Activated CD4-positive, alpha-beta T cell treated with anti-CD3 and anti-CD28 coated beads for 36 hours (primary cell): ENCODE results near the gene DAZAP2. TPM values are rescaled to one million over a fixed set of nuclear protein-coding genes. Genes with fewer than 3 reads are reported as not detected.
A peak's percentile ranks its signal among the peaks of the same experiment; 100 is the strongest.
"Not testable (repeated sequence)": the region's sequence is repeated elsewhere in the genome, so short reads cannot be mapped to it uniquely, and the experiment has no call there.

Source experiments
- ATAC-seq: fragments of 200-7000 bp; cut with Tn5 transposase; one replicate; pipeline ENCODE4 v1.10.0; 2021; ENCODE audit warnings: mild to moderate bottlenecking, moderate library complexity
- CTCF ChIA-PET: fragments of 350-600 bp; sonication (Branson Sonifier 250); formaldehyde crosslinking; loops from one replicate; lab custom pipeline; 2021; ENCODE audit warnings: antibody characterized with exemption; lab: Charles Lee
- POLR2A ChIA-PET: fragments of 350-600 bp; sonication (Branson Sonifier 250); formaldehyde crosslinking; loops from one replicate; lab custom pipeline; 2021; ENCODE audit warnings: antibody characterized with exemption, inconsistent platforms; lab: Charles Lee
- DNase-seq: peaks from one replicate; pipeline ENCODE4 v3.0.0-alpha.2; 2020
- H3K27ac Mint-ChIP-seq: one replicate; pipeline ENCODE4 v1.8.0; 2021; ENCODE audit warnings: mixed read lengths
- H3K27me3 Mint-ChIP-seq: one replicate; pipeline ENCODE4 v1.8.0; 2021; ENCODE audit warnings: mixed read lengths
- H3K36me3 Mint-ChIP-seq: one replicate; pipeline ENCODE4 v1.8.0; 2021; ENCODE audit warnings: low read depth, mixed read lengths
- H3K4me1 Mint-ChIP-seq: one replicate; pipeline ENCODE4 v1.8.0; 2021; ENCODE audit warnings: mixed read lengths
- H3K4me3 Mint-ChIP-seq: one replicate; pipeline ENCODE4 v1.8.0; 2021; ENCODE audit warnings: mild to moderate bottlenecking, moderate library complexity, mixed read lengths
- H3K9me3 Mint-ChIP-seq: one replicate; pipeline ENCODE4 v1.8.0; 2021; ENCODE audit warnings: low read depth, mixed read lengths
- intact Hi-C, 2 experiments: fragments of 100-400 bp; cut with DNase I in 1 of 2; cut with micrococcal nuclease in 1 of 2; formaldehyde crosslinking; loops; one replicate each; pipeline versions ENCODE4 v1.14.2 to v1.15.1; 2022 to 2024; cut with DNase I, micrococcal nuclease
- total RNA-seq, 2 experiments: library from RNA; stranded (reverse); gene quantifications; one replicate each; pipeline ENCODE4 v1.2.3, GENCODE V29; 2021

The DAZAP2 gene
- total RNA-seq, 2 experiments from 2014 or later = 94.8 to 95.2 TPM

DNA sequence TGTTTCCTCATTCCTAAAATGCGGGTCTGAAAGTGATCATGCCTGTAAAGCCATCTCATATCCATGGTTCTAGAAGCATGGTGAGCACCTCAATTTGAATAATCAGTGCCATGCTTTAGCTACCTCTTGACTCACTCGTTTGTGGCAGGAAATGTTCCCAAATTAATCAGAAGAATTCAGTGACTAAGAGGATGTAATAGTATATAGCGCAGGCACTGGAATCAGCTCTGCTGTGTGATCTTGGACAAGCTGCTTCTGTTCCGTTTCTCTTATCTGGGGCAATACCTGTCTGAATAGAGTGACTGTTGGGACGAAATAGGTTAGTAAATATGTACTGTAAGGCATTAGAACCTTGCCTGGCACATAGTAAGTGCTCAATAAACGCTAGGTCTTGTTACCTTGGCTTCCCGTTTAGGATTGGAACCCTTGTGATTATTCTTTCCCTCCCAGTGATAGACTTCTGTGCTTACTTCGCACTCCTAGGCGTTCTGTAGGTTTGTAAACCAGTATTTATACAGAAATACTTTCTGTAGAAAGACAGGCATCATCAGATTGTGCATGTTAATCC, 32.4 kb downstream of the DAZAP2 start:
- no peaks in the 10 kb centered on the region for H3K9me3 Mint-ChIP-seq
- CTCF ChIA-PET = interaction anchor here (0.7 to 5.2 kb wide), 10 partner anchors 10 to 282 kb away, joined by 3 to 71 read pairs (median 4); no protein-coding TSS in a partner anchor
- POLR2A ChIA-PET = interaction anchor here (0.6 to 1.1 kb wide), 5 partner anchors 30 to 247 kb away, joined by 3 to 7 read pairs (median 3); partner anchors contain the start of gene POU6F1
- peak overlapping the region; percentile 78 for H3K4me3 Mint-ChIP-seq
- ATAC-seq (peak; percentile 62), DNase-seq (no peak)
- peaks cover 15% of the 10 kb centered on the region for H3K4me1 Mint-ChIP-seq
- intact Hi-C loops = no loop called here
- peaks cover 12% of the 10 kb centered on the region for H3K27me3 Mint-ChIP-seq
- no peaks in the 10 kb centered on the region for H3K36me3 Mint-ChIP-seq
- H3K27ac Mint-ChIP-seq = no peak overlapping the region

- H3K27ac Mint-ChIP-seq, H3K4me3 Mint-ChIP-seq, H3K9me3 Mint-ChIP-seq, ATAC-seq, intact Hi-C loops, POLR2A ChIA-PET, DNase-seq, H3K36me3 Mint-ChIP-seq: not testable (repeated sequence)
- CTCF ChIA-PET = interaction anchor here (5.2 kb wide), 1 partner anchor 67 kb away, joined by 71 read pairs; no protein-coding TSS in a partner anchor
- H3K4me1 Mint-ChIP-seq = peaks cover 15% of the 10 kb centered on the region
- H3K27me3 Mint-ChIP-seq = peaks cover 12% of the 10 kb centered on the region
Measured at GRCh38 chr12:51272810-51273209, 34.2 kb downstream of the DAZAP2 start.

DNA sequence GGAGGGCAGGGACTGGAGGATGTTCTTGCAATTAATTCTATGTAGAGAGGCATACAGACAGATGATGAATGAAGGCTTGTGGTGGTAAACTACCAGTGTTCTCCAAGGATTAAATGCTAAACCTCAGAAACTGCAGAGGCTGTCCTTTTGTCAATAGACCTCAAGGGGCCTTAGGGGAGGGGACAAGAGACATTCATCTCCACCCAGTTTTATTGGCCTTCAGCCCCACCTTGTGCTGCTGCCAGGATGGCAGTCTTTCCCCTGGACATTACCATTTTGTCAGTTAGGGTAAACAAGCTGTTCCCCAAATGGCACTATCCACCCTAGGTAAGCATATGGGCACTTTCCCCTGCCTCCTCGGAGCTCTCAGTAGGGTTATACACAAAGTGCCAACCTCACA, 36.5 kb downstream of the DAZAP2 start:
- ATAC-seq (no peak), DNase-seq (no peak)
- Mint-ChIP-seq H3K4me3 (no peak overlapping the region), H3K36me3 (no peaks in the 10 kb centered on the region), H3K9me3 (no peaks in the 10 kb centered on the region), H3K27me3 (peaks cover 7% of the 10 kb centered on the region), H3K4me1 (peaks cover 11% of the 10 kb centered on the region), H3K27ac (no peak overlapping the region)
- intact Hi-C loops = no loop called here
- CTCF ChIA-PET = interaction anchor here (0.7 to 3.2 kb wide), 3 partner anchors 11 to 1099 kb away, joined by 4 to 14 read pairs (median 4); no protein-coding TSS in a partner anchor
- POLR2A ChIA-PET = interaction anchor here (0.6 kb wide), 1 partner anchor 44 kb away, joined by 5 read pairs; no protein-coding TSS in a partner anchor

- Mint-ChIP-seq H3K4me1 (peaks cover 7% of the 10 kb centered on the region), H3K27me3 (no peaks in the 10 kb centered on the region), H3K36me3 (peaks cover 13% of the 10 kb centered on the region), H3K4me3 (no peak overlapping the region), H3K27ac (no peak overlapping the region), H3K9me3 (no peaks in the 10 kb centered on the region)
- CTCF ChIA-PET = interaction anchor here (1.1 to 1.9 kb wide), 2 partner anchors 10 to 59 kb away, joined by 4 to 6 read pairs; no protein-coding TSS in a partner anchor
- no peak for ATAC-seq
- no peak for DNase-seq
- intact Hi-C loops = no loop called here
- POLR2A ChIA-PET = no interaction called here
Measured at GRCh38 chr12:51281202-51281924, 42.7 kb downstream of the DAZAP2 start.

DNA sequence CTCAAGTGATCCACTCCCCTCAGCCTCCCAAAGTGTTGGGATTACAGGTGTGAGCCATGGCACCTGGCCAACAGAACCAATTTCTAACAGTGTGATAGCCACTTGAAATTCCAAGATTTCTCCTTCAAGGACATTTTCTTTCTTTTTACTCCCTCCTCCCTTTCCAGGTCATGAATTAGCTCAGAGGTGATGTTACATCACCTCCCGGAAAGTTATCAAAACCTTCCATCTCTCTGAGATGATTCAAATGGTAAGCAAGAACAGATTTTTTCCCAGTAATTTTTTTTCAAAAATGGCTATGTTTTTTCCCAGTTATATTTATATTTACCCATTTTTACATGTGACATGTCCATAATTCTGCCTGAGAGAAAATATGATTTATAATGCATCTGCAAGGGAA, 47.2 kb downstream of the DAZAP2 start:
- ChIA-PET CTCF (interaction anchor here (0.6 to 0.8 kb wide), 2 partner anchors 11 to 246 kb away, joined by 3 to 4 read pairs; no protein-coding TSS in a partner anchor), POLR2A (interaction anchor here (0.7 kb wide), 1 partner anchor 40 kb away, joined by 3 read pairs; no protein-coding TSS in a partner anchor)
- DNase-seq (no peak), ATAC-seq (no peak)
- intact Hi-C loops = no loop called here
- H3K27me3 Mint-ChIP-seq = no peaks in the 10 kb centered on the region
- peaks cover 20% of the 10 kb centered on the region for H3K36me3 Mint-ChIP-seq
- H3K27ac Mint-ChIP-seq = no peak overlapping the region
- H3K4me1 Mint-ChIP-seq = peaks cover 4% of the 10 kb centered on the region
- H3K9me3 Mint-ChIP-seq = no peaks in the 10 kb centered on the region
- no peak overlapping the region for H3K4me3 Mint-ChIP-seq

DNA sequence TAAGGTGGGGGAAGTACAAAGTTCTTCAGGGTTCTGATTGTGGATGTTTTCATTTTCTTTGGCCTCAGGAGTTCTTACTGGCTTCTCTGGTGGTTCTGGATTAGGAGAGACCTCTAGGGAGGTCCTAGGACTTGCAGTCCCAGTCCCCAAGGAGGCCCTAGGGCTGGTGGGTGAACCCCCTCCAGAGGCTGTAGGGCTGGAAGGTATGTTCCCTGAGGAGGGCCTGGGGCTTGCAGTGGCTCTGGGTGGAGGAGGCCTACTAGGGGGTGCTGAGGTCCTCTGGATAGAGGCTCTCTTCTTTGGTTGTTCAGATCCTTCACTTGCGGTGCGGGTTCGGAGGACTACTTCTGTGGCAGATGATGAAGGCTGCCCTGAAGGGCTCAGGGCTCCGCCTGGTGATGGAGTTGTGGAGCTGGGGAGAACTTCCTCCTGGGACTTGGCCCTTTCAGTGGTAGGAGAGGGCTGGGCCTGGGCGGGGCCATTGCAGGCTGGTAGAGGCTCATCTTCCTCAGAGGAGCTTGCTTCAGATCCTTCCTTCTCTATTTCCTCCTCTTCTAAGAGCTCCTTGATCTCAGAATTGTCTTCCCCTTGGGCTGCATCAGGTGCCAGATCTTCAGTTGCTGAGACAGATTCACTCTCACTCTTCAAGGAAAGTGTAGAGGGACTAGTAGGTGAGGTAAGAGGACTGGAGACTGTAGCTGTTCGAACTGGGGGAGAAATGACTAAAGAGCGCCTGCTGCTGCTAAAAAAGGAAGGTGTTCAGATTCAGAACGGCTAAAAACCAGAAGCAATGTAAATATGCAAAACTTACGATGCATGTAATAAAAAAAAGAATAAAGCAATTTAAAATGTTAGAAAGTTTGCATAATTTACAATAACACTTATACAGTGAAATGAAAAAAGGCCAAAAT, 53.2 kb downstream of the DAZAP2 start:
- H3K27ac Mint-ChIP-seq = peak overlapping the region; percentile 20
- H3K9me3 Mint-ChIP-seq, intact Hi-C loops, H3K4me3 Mint-ChIP-seq, DNase-seq, H3K27me3 Mint-ChIP-seq: not testable (repeated sequence)
- POLR2A ChIA-PET = interaction anchor here (0.6 kb wide), 1 partner anchor 19 kb away, joined by 4 read pairs; no protein-coding TSS in a partner anchor
- CTCF ChIA-PET = interaction anchor here (0.6 to 1.3 kb wide), 5 partner anchors 11 to 685 kb away, joined by 3 to 5 read pairs (median 3); no protein-coding TSS in a partner anchor
- ATAC-seq = peak; percentile 32
- H3K36me3 Mint-ChIP-seq = peaks cover 32% of the 10 kb centered on the region
- peaks cover 24% of the 10 kb centered on the region for H3K4me1 Mint-ChIP-seq

Other genes starting within 250 kb of the DAZAP2 start
- gene SLC11A2, start 212.4 kb upstream of the DAZAP2 start, total RNA-seq = 10 to 100 TPM; 31.0 to 32.9 TPM
- 10 to 100 TPM; 69.6 to 79.6 TPM for gene LETMD1, start 190.5 kb upstream of the DAZAP2 start, total RNA-seq
- 10 to 100 TPM; 12.8 to 13.6 TPM for gene CSRNP2, start 155.2 kb upstream of the DAZAP2 start, total RNA-seq
- gene TFCP2, start 65.7 kb upstream of the DAZAP2 start, total RNA-seq = 10 to 100 TPM; 39.5 to 47.3 TPM
- 10 to 100 TPM in 1 of 2 experiments, 1 to 10 TPM in 1; 8.7 to 12.9 TPM for gene POU6F1, start 20.8 kb upstream of the DAZAP2 start, total RNA-seq
- under 1 TPM; 0.69 to 0.86 TPM for gene SMAGP, start 31.6 kb downstream of the DAZAP2 start, total RNA-seq
- gene BIN2, start 85.3 kb downstream of the DAZAP2 start, total RNA-seq = 10 to 100 TPM; 39.9 to 48.8 TPM
- gene CELA1, start 107.9 kb downstream of the DAZAP2 start, total RNA-seq = under 1 TPM in 1 of 2 experiments, not detected in 1; 0.18 TPM
- 10 to 100 TPM; 11.7 to 12.0 TPM for gene GALNT6, start 152.6 kb downstream of the DAZAP2 start, total RNA-seq
- gene SLC4A8, start 186.0 kb downstream of the DAZAP2 start, total RNA-seq = 1 to 10 TPM; 1.7 to 2.0 TPM